Karpas-422 (cell line): ENCODE measurements around the gene ARSH. TPM values are rescaled to one million over a fixed set of nuclear protein-coding genes. Genes with fewer than 3 reads are reported as not detected.
"Not testable (repeated sequence)": the region's sequence is repeated elsewhere in the genome, so short reads cannot be mapped to it uniquely, and the experiment has no call there.

Source experiments
- DNase-seq: peaks from one replicate; pipeline ENCODE4 v3.0.0-alpha.2; 2015
- H2AFZ ChIP-seq: fragments of 200-600 bp; sonication (generic); 2 replicates; pipeline ENCODE4 v1.6.1; 2014; ENCODE audit warnings: antibody characterized with exemption, low read length, mixed read lengths
- H3K27ac ChIP-seq: fragments of 200-600 bp; sonication (generic); 2 replicates; pipeline ENCODE4 v1.5.1; 2014; ENCODE audit warnings: mild to moderate bottlenecking, low read length, moderate library complexity
- H3K27me3 ChIP-seq: fragments of 200-600 bp; sonication (generic); 2 replicates; pipeline ENCODE4 v1.6.1; 2014; ENCODE audit warnings: low read length, mixed read lengths
- H3K36me3 ChIP-seq: fragments of 200-600 bp; sonication (generic); 2 replicates; pipeline ENCODE4 v1.6.1; 2014; ENCODE audit warnings: low read length, mixed read lengths; ENCODE audit not compliant: insufficient read depth
- H3K4me1 ChIP-seq: fragments of 200-600 bp; sonication (generic); 2 replicates; pipeline ENCODE4 v1.6.1; 2014; ENCODE audit warnings: mild to moderate bottlenecking, low read length, mixed read lengths
- H3K4me2 ChIP-seq: fragments of 200-600 bp; sonication (generic); 2 replicates; pipeline ENCODE4 v1.6.1; 2014; ENCODE audit warnings: low read length, low read depth, mild to moderate bottlenecking; ENCODE audit not compliant: poor library complexity, severe bottlenecking
- H3K4me3 ChIP-seq: fragments of 200-600 bp; sonication (generic); 2 replicates; pipeline ENCODE4 v1.5.1; 2014; ENCODE audit warnings: mild to moderate bottlenecking, antibody characterized with exemption, low read length, mixed read lengths
- H3K79me2 ChIP-seq: fragments of 200-600 bp; sonication (generic); 2 replicates; pipeline ENCODE4 v1.6.1; 2014; ENCODE audit warnings: mild to moderate bottlenecking, low read length, mixed read lengths
- H3K9ac ChIP-seq: fragments of 200-600 bp; sonication (generic); 2 replicates; pipeline ENCODE4 v1.6.0; 2014; ENCODE audit warnings: low read length
- H3K9me2 ChIP-seq: fragments of 200-600 bp; sonication (generic), shearing (Covaris generic); replicated peaks from 2 replicates; pipeline ENCODE4 v1.6.0; 2014; ENCODE audit warnings: mild to moderate bottlenecking, low read length, moderate library complexity; ENCODE audit not compliant: insufficient read depth
- H3K9me3 ChIP-seq: fragments of 300-700, 200-600 bp; sonication (generic); 2 replicates; pipeline ENCODE4 v1.6.1; 2014; ENCODE audit warnings: low read length, mixed read lengths
- H4K20me1 ChIP-seq: fragments of 200-600 bp; sonication (generic); 2 replicates; pipeline ENCODE4 v1.6.1; 2014; ENCODE audit warnings: mild to moderate bottlenecking, antibody characterized with exemption, low read length, low read depth; ENCODE audit not compliant: insufficient read depth
- total RNA-seq: library from RNA; depleted of rRNA; stranded (reverse); fragments of >200 nt; shearing (Covaris generic); gene quantifications from 2 replicates; pipeline ENCODE4 v1.2.3, GENCODE V29; 2014; ENCODE audit warnings: low replicate concordance; rRNA removed

ARSH gene
- not detected in 2 replicates for total RNA-seq

- Histone ChIP-seq H3K27ac (no peak within 1 kb of the TSS), H3K79me2 (no peaks in the 10 kb centered on the region), H3K9me2 (no peaks in the 10 kb centered on the region), H2AFZ (no peak within 1 kb of the TSS), H3K36me3 (no peaks in the 10 kb centered on the region), H4K20me1 (no peaks in the 10 kb centered on the region), H3K4me2 (no peak within 1 kb of the TSS), H3K9me3 (peaks cover 7% of the 10 kb centered on the region; the same call in 1 of the 2 replicates), H3K4me3 (no peak within 1 kb of the TSS), H3K4me1 (no peaks in the 10 kb centered on the region), H3K27me3 (no peaks in the 10 kb centered on the region), H3K9ac (no peak within 1 kb of the TSS)
- DNase-seq = no peak
These were observed at the start of gene ARSH for GRCh38 chrX:3006495-3006894. Gene ARSH, plus strand, starts transcription at chrX:3006546. Its CDS starts 67 bp downstream, at chrX:3006613.

- no peaks in the 10 kb centered on the region for H3K4me1 ChIP-seq
- no peak overlapping the region for H3K4me3 ChIP-seq
- no peaks in the 10 kb centered on the region for H3K27me3 ChIP-seq
- H3K36me3 ChIP-seq = no peaks in the 10 kb centered on the region
- H3K9me3 ChIP-seq = no peaks in the 10 kb centered on the region
- no peak overlapping the region for H3K27ac ChIP-seq
- no peak overlapping the region for H2AFZ ChIP-seq
- H3K9me2 ChIP-seq = no peaks in the 10 kb centered on the region
- H3K4me2 ChIP-seq = no peak overlapping the region
- H3K79me2 ChIP-seq = no peaks in the 10 kb centered on the region
- H3K9ac ChIP-seq = no peak overlapping the region
- H4K20me1 ChIP-seq = no peaks in the 10 kb centered on the region
- DNase-seq = no peak
These were observed 48.1 kb upstream of the ARSH start for GRCh38 chrX:2958199-2958598.

GRCh38 chrX:2960861-2961515 is 45.4 kb upstream of the ARSH start:
- Histone ChIP-seq H3K27me3 (no peaks in the 10 kb centered on the region), H3K27ac (no peak overlapping the region), H3K4me3 (no peak overlapping the region), H3K9ac (no peak overlapping the region), H4K20me1 (no peaks in the 10 kb centered on the region), H2AFZ (no peak overlapping the region), H3K79me2 (no peaks in the 10 kb centered on the region), H3K36me3 (no peaks in the 10 kb centered on the region), H3K4me1 (no peaks in the 10 kb centered on the region), H3K9me3 (no peaks in the 10 kb centered on the region), H3K9me2 (no peaks in the 10 kb centered on the region), H3K4me2 (no peak overlapping the region)
- DNase-seq = no peak

GRCh38 chrX:2962381-2962780 is 44.0 kb upstream of the ARSH start:
- no peaks in the 10 kb centered on the region for H3K36me3 ChIP-seq
- no peak overlapping the region for H3K4me3 ChIP-seq
- no peaks in the 10 kb centered on the region for H3K27me3 ChIP-seq
- no peak overlapping the region for H3K27ac ChIP-seq
- no peaks in the 10 kb centered on the region for H3K79me2 ChIP-seq
- DNase-seq = no peak
- no peaks in the 10 kb centered on the region for H3K9me3 ChIP-seq
- no peaks in the 10 kb centered on the region for H3K4me1 ChIP-seq
- no peak overlapping the region for H3K9ac ChIP-seq
- no peaks in the 10 kb centered on the region for H3K9me2 ChIP-seq
- no peaks in the 10 kb centered on the region for H4K20me1 ChIP-seq
- no peak overlapping the region for H2AFZ ChIP-seq
- H3K4me2 ChIP-seq = no peak overlapping the region

- not testable (repeated sequence) for H3K4me3 ChIP-seq, H3K4me1 ChIP-seq, H3K4me2 ChIP-seq, H4K20me1 ChIP-seq, H2AFZ ChIP-seq, H3K9me2 ChIP-seq, H3K27ac ChIP-seq, H3K9me3 ChIP-seq, H3K27me3 ChIP-seq, DNase-seq, H3K9ac ChIP-seq, H3K79me2 ChIP-seq, H3K36me3 ChIP-seq
These were observed 42.9 kb upstream of the ARSH start for GRCh38 chrX:2963449-2963848.

- H3K27ac ChIP-seq, H3K4me1 ChIP-seq, H4K20me1 ChIP-seq, H3K79me2 ChIP-seq, H3K9ac ChIP-seq, H3K27me3 ChIP-seq, H3K36me3 ChIP-seq, H3K4me2 ChIP-seq, H3K9me3 ChIP-seq, H3K4me3 ChIP-seq, H3K9me2 ChIP-seq, DNase-seq, H2AFZ ChIP-seq: not testable (repeated sequence)
These were observed 42.2 kb upstream of the ARSH start for GRCh38 chrX:2963992-2964794.

- DNase-seq = no peak
These were observed 40.4 kb upstream of the ARSH start for GRCh38 chrX:2965965-2966364.

GRCh38 chrX:2967012-2967411 is 39.3 kb upstream of the ARSH start:
- H3K79me2 ChIP-seq = no peaks in the 10 kb centered on the region
- H3K36me3 ChIP-seq = no peaks in the 10 kb centered on the region
- no peak overlapping the region for H2AFZ ChIP-seq
- H3K4me2 ChIP-seq = no peak overlapping the region
- H3K9me3 ChIP-seq = no peaks in the 10 kb centered on the region
- no peak for DNase-seq
- H3K4me1 ChIP-seq = no peaks in the 10 kb centered on the region
- H3K9me2 ChIP-seq = no peaks in the 10 kb centered on the region
- H3K4me3 ChIP-seq = no peak overlapping the region
- H3K27ac ChIP-seq = no peak overlapping the region
- H3K27me3 ChIP-seq = no peaks in the 10 kb centered on the region
- H4K20me1 ChIP-seq = no peaks in the 10 kb centered on the region
- no peak overlapping the region for H3K9ac ChIP-seq

More at GRCh38 chrX:2965965-2966364, 40.4 kb upstream of the ARSH start:
- Histone ChIP-seq H2AFZ (no peak overlapping the region), H3K4me2 (no peak overlapping the region), H3K27me3 (no peaks in the 10 kb centered on the region), H3K9ac (no peak overlapping the region), H3K36me3 (no peaks in the 10 kb centered on the region), H3K79me2 (no peaks in the 10 kb centered on the region), H3K4me1 (no peaks in the 10 kb centered on the region), H4K20me1 (no peaks in the 10 kb centered on the region), H3K9me2 (no peaks in the 10 kb centered on the region), H3K9me3 (no peaks in the 10 kb centered on the region), H3K27ac (no peak overlapping the region), H3K4me3 (no peak overlapping the region)
